Trophoblast cell (in vitro differentiated cells and primary cell): ENCODE measurements around the gene OR5AC2.

ENCODE experiments used
- DNase-seq, 2 donors: peaks; one replicate each; pipeline ENCODE4 v3.0.0-alpha.2; 2016
- H2AFZ ChIP-seq: 2 replicates; pipeline ENCODE4 v1.6.1; 2013; ENCODE audit warnings: low read length, moderate library complexity, mild to moderate bottlenecking; ENCODE audit not compliant: insufficient read depth, poor library complexity
- H2AK5ac ChIP-seq: 2 replicates; pipeline ENCODE4 v1.6.1; 2013; ENCODE audit warnings: mild to moderate bottlenecking, low read length
- H2BK120ac ChIP-seq: 2 replicates; pipeline ENCODE4 v1.6.1; 2013; ENCODE audit warnings: low read length, mild to moderate bottlenecking, moderate library complexity; ENCODE audit not compliant: insufficient read depth, poor library complexity
- H2BK12ac ChIP-seq: 2 replicates; pipeline ENCODE4 v1.6.1; 2013; ENCODE audit warnings: mild to moderate bottlenecking, low read length, moderate library complexity
- H2BK5ac ChIP-seq: 2 replicates; pipeline ENCODE4 v1.6.1; 2013; ENCODE audit warnings: low read length, low read depth, moderate library complexity, mild to moderate bottlenecking; ENCODE audit not compliant: poor library complexity
- H3K14ac ChIP-seq: 2 replicates; pipeline ENCODE4 v1.6.1; 2013; ENCODE audit warnings: mild to moderate bottlenecking, low read length
- H3K18ac ChIP-seq: 2 replicates; pipeline ENCODE4 v1.6.1; 2013; ENCODE audit warnings: mild to moderate bottlenecking, low read length
- H3K23ac ChIP-seq: 2 replicates; pipeline ENCODE4 v1.6.1; 2013; ENCODE audit warnings: low read length
- H3K27ac ChIP-seq: 2 replicates; pipeline ENCODE4 v1.5.1; 2013; ENCODE audit warnings: low read depth, mild to moderate bottlenecking, inconsistent platforms, low read length, moderate library complexity
- H3K27me3 ChIP-seq: 2 replicates; pipeline ENCODE4 v1.6.1; 2013; ENCODE audit warnings: inconsistent platforms, mild to moderate bottlenecking, low read length, moderate library complexity; ENCODE audit not compliant: insufficient read depth
- H3K36me3 ChIP-seq, 2 experiments: 1 replicate in 1 of 2; 2 replicates in 1 of 2; pipeline ENCODE4 v1.6.1; 2013; ENCODE audit warnings: low read length in 2 of 2, mild to moderate bottlenecking in 2 of 2, moderate library complexity in 1 of 2; ENCODE audit not compliant: insufficient read depth in 2 of 2, control insufficient read depth in 1 of 2
- H3K4ac ChIP-seq: 2 replicates; pipeline ENCODE4 v1.6.1; 2013; ENCODE audit warnings: low read depth, mild to moderate bottlenecking, low read length, moderate library complexity
- H3K4me1 ChIP-seq, 2 experiments: 1 replicate in 1 of 2; 2 replicates in 1 of 2; pipeline ENCODE4 v1.6.1; 2013; ENCODE audit warnings: low read length in 2 of 2, mild to moderate bottlenecking in 2 of 2, moderate library complexity in 1 of 2; ENCODE audit not compliant: insufficient read depth in 2 of 2, control insufficient read depth in 1 of 2
- H3K4me2 ChIP-seq: 2 replicates; pipeline ENCODE4 v1.6.1; 2013; ENCODE audit warnings: inconsistent platforms, mild to moderate bottlenecking, low read length, moderate library complexity
- H3K4me3 ChIP-seq: 2 replicates; pipeline ENCODE4 v1.5.1; 2013; ENCODE audit warnings: mild to moderate bottlenecking, low read depth, low read length, inconsistent platforms
- H3K79me1 ChIP-seq: one replicate; pipeline ENCODE4 v1.6.1; 2013; ENCODE audit warnings: low read length
- H3K79me2 ChIP-seq: 2 replicates; pipeline ENCODE4 v1.6.1; 2013; ENCODE audit warnings: low read length, mild to moderate bottlenecking; ENCODE audit not compliant: control insufficient read depth, insufficient read depth, poor library complexity
- H3K9ac ChIP-seq: 2 replicates; pipeline ENCODE4 v1.6.1; 2013; ENCODE audit warnings: mild to moderate bottlenecking, low read length
- H3K9me3 ChIP-seq: 2 replicates; pipeline ENCODE4 v1.6.1; 2013; ENCODE audit warnings: low read depth, mild to moderate bottlenecking, control low read depth, inconsistent platforms, low read length; ENCODE audit not compliant: insufficient read depth
- H4K12ac ChIP-seq: 2 replicates; pipeline ENCODE4 v1.6.1; 2013; ENCODE audit warnings: low read depth, mild to moderate bottlenecking, low read length, moderate library complexity
- H4K8ac ChIP-seq: 2 replicates; pipeline ENCODE4 v1.6.1; 2013; ENCODE audit warnings: low read depth, mild to moderate bottlenecking, low read length, moderate library complexity
- H4K91ac ChIP-seq: one replicate; pipeline ENCODE4 v1.6.1; 2013; ENCODE audit warnings: low read depth, mild to moderate bottlenecking, low read length, moderate library complexity
- WGBS: extraction: QIAGEN DNeasy Blood & Tissue Kit; methylation state at CpG from one replicate; pipeline ENCODE4 v1.1.7; 2013; ENCODE audit warnings: missing lambda C conversion rate; ENCODE audit not compliant: insufficient read length, insufficient coverage; ENCODE audit errors: extremely low coverage; 5-methylcytosine and 5-hydroxymethylcytosine counted together

OR5AC2 gene

DNA sequence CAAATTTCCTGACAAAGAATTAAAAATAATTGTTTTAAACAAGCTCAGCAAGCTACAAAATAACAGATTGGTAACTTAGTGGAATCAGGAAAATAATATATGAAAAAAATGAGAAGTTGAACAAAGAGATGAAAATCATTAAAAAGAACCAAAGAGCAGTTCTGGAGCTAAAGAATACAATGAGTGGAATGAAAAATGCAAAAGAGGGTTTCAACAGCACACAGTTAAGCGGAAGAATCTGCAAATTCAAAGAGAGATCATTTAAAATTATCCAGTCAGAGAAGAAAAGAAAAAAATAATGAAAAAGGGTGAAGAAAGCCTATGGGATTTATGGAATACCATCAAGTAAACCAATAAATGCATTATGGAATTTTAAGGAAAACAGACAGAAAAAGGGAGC lies 45.6 kb upstream of the OR5AC2 start:
- no peaks in the 10 kb centered on the region for H3K4me1 ChIP-seq
- H3K79me1 ChIP-seq, result no peaks in the 10 kb centered on the region
- no peak overlapping the region for H2BK5ac ChIP-seq
- H3K9me3 ChIP-seq, result no peaks in the 10 kb centered on the region
- no peak overlapping the region for H3K4ac ChIP-seq
- H4K8ac ChIP-seq, result no peak overlapping the region
- no peak overlapping the region for H3K4me3 ChIP-seq
- no peak overlapping the region for H3K18ac ChIP-seq
- no peaks in the 10 kb centered on the region for H3K36me3 ChIP-seq
- H3K27me3 ChIP-seq, result no peaks in the 10 kb centered on the region
- H2AFZ ChIP-seq, result no peak overlapping the region
- H3K79me2 ChIP-seq, result no peaks in the 10 kb centered on the region
- no peak overlapping the region for H3K27ac ChIP-seq
- no peak overlapping the region for H3K23ac ChIP-seq
- H3K9ac ChIP-seq, result no peak overlapping the region
- no peak overlapping the region for H2BK12ac ChIP-seq
- no peak overlapping the region for H2AK5ac ChIP-seq
- no CpG with 5 or more reads among the region's 1 CpG for WGBS
- no peak for DNase-seq
- no peak overlapping the region for H4K12ac ChIP-seq
- no peak overlapping the region for H4K91ac ChIP-seq
- H3K14ac ChIP-seq, result no peak overlapping the region
- H3K4me2 ChIP-seq, result no peak overlapping the region
- H2BK120ac ChIP-seq, result no peak overlapping the region

GRCh38 chr3:98048586-98048985 lies 38.4 kb upstream of the OR5AC2 start:
- Histone ChIP-seq H3K79me2 (no peaks in the 10 kb centered on the region), H2BK120ac (no peak overlapping the region), H3K27ac (no peak overlapping the region), H3K27me3 (no peaks in the 10 kb centered on the region), H4K8ac (no peak overlapping the region), H2AK5ac (no peak overlapping the region), H3K18ac (no peak overlapping the region), H2AFZ (no peak overlapping the region), H3K36me3 (no peaks in the 10 kb centered on the region), H4K91ac (no peak overlapping the region), H2BK12ac (no peak overlapping the region), H3K4me2 (no peak overlapping the region), H3K23ac (no peak overlapping the region), H3K4me1 (no peaks in the 10 kb centered on the region), H3K9ac (no peak overlapping the region), H3K4ac (no peak overlapping the region), H3K9me3 (no peaks in the 10 kb centered on the region), H2BK5ac (no peak overlapping the region), H3K79me1 (no peaks in the 10 kb centered on the region), H3K4me3 (no peak overlapping the region), H3K14ac (no peak overlapping the region), H4K12ac (no peak overlapping the region)
- no CpG with 5 or more reads among the region's 1 CpG for WGBS
- DNase-seq, result no peak

GRCh38 chr3:98049271-98049670 lies 37.7 kb upstream of the OR5AC2 start:
- no peak overlapping the region for H4K8ac ChIP-seq
- WGBS, result no CpG with 5 or more reads among the region's 1 CpG

GRCh38 chr3:98056035-98056434 lies 30.9 kb upstream of the OR5AC2 start:
- no peak overlapping the region for H3K4me2 ChIP-seq
- no peak overlapping the region for H4K8ac ChIP-seq
- no peak overlapping the region for H3K18ac ChIP-seq
- H2AFZ ChIP-seq, result no peak overlapping the region
- peak overlapping the region; percentile 11 for H4K91ac ChIP-seq
- peaks cover 2% of the 10 kb centered on the region for H3K79me2 ChIP-seq
- H2BK120ac ChIP-seq, result peak overlapping the region; percentile 37
- H3K4ac ChIP-seq, result peak overlapping the region; percentile 14
- H2BK12ac ChIP-seq, result no peak overlapping the region
- peak overlapping the region; percentile 79 for H2AK5ac ChIP-seq
- no peak overlapping the region for H3K4me3 ChIP-seq
- peak overlapping the region; percentile 17 for H2BK5ac ChIP-seq
- no peaks in the 10 kb centered on the region for H3K27me3 ChIP-seq
- peaks cover 0 to 2% of the 10 kb centered on the region in 2 experiments for H3K36me3 ChIP-seq
- peaks cover 6% of the 10 kb centered on the region for H3K79me1 ChIP-seq
- H3K23ac ChIP-seq, result no peak overlapping the region
- H3K9ac ChIP-seq, result no peak overlapping the region
- peaks cover 5 to 6% of the 10 kb centered on the region in 2 experiments for H3K4me1 ChIP-seq
- no peak overlapping the region for H4K12ac ChIP-seq
- no peak overlapping the region for H3K27ac ChIP-seq
- no peaks in the 10 kb centered on the region for H3K9me3 ChIP-seq
- DNase-seq, result no peak
- H3K14ac ChIP-seq, result peak overlapping the region; percentile 70

More at GRCh38 chr3:98049271-98049670, 37.7 kb upstream of the OR5AC2 start:
- H3K23ac ChIP-seq, result no peak overlapping the region
- H2BK5ac ChIP-seq, result no peak overlapping the region
- no peaks in the 10 kb centered on the region for H3K9me3 ChIP-seq
- H2AK5ac ChIP-seq, result no peak overlapping the region
- no peak overlapping the region for H2BK120ac ChIP-seq
- no peak overlapping the region for H4K12ac ChIP-seq
- no peak overlapping the region for H2BK12ac ChIP-seq
- H3K4me3 ChIP-seq, result no peak overlapping the region
- no peak overlapping the region for H2AFZ ChIP-seq
- no peak overlapping the region for H3K9ac ChIP-seq
- H3K27ac ChIP-seq, result no peak overlapping the region
- no peak overlapping the region for H3K4me2 ChIP-seq
- DNase-seq, result no peak
- no peaks in the 10 kb centered on the region for H3K79me1 ChIP-seq
- H3K79me2 ChIP-seq, result no peaks in the 10 kb centered on the region
- no peak overlapping the region for H3K14ac ChIP-seq
- H4K91ac ChIP-seq, result no peak overlapping the region
- H3K36me3 ChIP-seq, result no peaks in the 10 kb centered on the region
- no peak overlapping the region for H3K18ac ChIP-seq
- H3K4me1 ChIP-seq, result no peaks in the 10 kb centered on the region
- no peak overlapping the region for H3K4ac ChIP-seq
- H3K27me3 ChIP-seq, result no peaks in the 10 kb centered on the region
